Measurements from ENCODE around the gene ARHGAP31.

The ARHGAP31 gene

GRCh38 chr3:119388577-119388976, 94.4 kb downstream of the ARHGAP31 start:
- DNase-seq, result no peak

DNA sequence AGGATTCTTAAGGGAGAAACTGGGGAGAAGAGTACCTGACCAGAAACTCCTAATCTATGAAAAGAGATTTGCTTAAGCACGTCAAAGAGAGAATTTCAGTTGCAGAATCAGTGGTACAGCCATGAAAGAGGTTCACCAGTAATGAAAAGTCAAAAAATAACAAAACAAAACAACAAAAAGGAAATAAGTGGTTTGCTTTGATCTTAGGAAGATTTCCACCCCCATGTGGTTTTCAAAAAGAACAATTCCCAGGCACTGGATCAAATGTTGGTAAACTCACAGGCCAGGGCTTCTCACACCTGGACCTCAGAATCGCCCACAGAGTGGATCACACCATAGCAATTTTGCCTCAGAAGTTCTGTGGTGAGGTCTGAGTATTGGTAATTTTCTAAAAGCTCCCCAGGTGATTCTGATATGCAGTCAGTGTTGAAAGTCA, 101.8 kb downstream of the ARHGAP31 start:
- DNase-seq, result no peak

DNA sequence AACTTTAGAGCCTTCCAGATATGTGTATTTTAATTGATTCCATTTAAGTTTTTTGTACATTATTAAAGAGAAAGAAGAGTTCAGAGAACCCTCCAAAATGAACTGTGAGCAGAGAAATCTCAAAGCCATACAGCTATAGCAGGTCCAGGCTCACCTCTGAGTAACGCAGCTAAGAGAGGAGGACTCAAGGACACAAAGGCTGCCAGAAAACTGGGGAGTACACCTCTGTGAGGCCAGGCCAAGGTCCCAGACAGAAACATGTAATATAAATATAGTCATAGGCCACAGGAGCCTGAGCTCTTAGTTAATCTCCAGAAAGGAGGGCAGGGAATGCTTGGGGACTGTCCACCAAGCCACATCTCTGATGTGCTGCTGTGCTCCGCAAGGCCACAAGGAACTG, 102.7 kb downstream of the ARHGAP31 start:
- DNase-seq, result no peak

GRCh38 chr3:119400466-119400865, 106.3 kb downstream of the ARHGAP31 start:
- DNase-seq, result no peak

- no peak for DNase-seq
Measured at GRCh38 chr3:119401069-119401468, 106.9 kb downstream of the ARHGAP31 start.

GRCh38 chr3:119401503-119402440, 107.6 kb downstream of the ARHGAP31 start:
- no peak for DNase-seq

DNA sequence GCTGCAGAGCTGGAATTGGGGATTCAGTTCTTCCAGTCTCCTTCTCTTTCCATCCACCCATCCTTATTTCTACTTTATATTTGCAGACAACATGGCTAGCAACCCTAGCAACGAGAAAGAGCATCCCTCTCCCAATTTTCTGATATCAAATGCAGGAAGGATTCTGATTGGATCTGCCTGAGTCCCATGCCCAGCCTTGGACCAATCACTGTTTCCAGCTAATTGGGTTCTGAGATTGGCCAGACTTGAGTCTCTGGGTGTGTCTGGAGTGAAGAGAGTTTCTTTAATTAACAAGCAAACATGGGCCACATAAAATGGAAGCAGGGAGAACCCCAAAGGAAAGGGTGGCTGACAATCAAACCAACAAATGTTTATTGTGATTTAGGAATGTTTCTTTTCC, 108.6 kb downstream of the ARHGAP31 start:
- no peak for DNase-seq

DNA sequence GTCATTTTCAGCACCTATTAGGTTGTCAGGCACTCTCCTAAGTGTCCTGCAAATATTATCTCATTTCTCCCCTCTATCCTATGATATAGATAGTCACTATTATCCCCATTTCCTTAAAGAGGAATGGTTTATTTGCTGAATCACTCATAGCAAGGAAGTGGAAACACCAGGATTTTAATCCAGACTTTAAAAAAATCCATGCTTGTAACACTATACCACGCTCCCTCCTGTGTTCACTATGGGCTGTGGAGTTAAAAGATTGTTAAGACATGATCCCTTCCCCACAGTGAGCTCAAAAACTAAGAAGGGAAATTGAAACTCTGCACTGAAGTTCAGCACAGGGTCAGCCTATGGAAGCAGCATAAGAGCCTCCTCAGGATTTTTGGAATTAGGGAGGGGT, 109.0 kb downstream of the ARHGAP31 start:
- no peak for DNase-seq

DNA sequence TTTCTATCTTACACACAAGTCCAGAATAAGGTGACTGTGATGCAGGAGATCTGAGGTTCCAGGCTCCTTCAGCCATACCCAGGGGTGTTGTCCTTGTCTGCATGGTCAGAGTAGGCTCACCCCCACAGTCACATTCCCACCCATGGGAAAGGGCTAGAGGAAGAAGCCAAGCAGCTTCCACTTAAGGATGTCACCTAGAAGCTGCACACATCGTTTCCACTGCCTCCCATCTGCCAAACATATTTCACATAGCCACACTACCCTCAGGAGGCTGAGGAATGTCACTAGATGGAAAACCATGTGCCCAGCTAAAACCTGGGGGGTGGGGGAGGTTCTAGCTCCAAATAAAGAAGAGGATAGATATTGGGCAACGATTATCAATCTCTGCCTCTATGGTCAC, 111.1 kb downstream of the ARHGAP31 start:
- DNase-seq, result peak; percentile 16

DNA sequence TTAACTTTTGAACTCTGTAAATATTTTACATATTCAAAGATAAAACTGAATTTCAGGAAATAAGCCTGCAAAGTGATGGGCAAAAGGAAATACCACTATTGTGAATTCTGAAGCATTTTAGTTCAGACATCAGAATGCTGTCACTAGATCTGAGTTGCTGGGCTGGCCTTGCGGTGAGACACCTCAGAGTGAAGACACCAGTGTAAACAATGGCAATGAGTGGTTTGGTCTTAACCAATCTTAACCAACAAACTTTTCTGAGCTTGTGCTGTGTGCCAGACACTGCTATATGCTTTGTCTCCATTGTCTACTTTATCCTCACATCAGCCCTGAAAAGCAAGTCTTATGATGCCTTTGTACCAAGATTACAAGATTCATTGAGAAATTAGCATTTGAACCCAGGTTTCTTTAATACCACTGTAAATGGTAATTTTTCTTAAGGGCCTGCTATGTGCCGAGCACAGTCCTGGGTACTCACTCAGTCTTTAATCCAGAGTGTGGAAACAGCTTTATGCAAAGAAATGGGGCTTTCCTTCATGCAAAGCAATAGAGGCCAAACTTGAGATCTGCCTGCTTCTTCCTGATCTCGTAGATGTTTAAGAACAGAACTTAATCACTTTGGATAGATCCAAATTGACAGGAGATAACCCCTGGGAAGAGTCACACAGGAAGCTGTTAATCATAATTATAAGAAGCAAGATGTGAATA, 114.2 kb downstream of the ARHGAP31 start:
- DNase-seq, result no peak

DNA sequence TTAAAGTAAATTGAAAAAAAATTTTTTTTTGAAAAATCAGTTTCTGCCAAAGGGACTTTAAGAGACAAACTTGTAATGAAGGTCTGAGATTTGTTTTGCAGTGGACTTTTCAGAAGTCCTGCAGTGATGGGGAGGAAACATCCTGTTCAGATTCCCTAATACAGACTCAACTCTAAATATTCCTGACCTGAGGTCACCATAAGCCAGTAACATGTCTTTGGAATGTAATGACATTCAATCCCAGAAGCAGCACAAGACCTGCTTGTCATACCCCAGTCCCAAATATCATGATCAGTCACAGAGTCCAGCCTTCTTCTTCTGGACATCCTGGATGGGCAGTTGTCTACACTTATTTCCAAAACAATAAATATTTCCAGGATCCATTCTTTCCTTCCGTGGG, 115.7 kb downstream of the ARHGAP31 start:
- no peak for DNase-seq

- no peak for DNase-seq
Measured at GRCh38 chr3:119413603-119414280, 119.6 kb downstream of the ARHGAP31 start.

- DNase-seq, result no peak
Measured at GRCh38 chr3:119416873-119417272, 122.7 kb downstream of the ARHGAP31 start.

DNA sequence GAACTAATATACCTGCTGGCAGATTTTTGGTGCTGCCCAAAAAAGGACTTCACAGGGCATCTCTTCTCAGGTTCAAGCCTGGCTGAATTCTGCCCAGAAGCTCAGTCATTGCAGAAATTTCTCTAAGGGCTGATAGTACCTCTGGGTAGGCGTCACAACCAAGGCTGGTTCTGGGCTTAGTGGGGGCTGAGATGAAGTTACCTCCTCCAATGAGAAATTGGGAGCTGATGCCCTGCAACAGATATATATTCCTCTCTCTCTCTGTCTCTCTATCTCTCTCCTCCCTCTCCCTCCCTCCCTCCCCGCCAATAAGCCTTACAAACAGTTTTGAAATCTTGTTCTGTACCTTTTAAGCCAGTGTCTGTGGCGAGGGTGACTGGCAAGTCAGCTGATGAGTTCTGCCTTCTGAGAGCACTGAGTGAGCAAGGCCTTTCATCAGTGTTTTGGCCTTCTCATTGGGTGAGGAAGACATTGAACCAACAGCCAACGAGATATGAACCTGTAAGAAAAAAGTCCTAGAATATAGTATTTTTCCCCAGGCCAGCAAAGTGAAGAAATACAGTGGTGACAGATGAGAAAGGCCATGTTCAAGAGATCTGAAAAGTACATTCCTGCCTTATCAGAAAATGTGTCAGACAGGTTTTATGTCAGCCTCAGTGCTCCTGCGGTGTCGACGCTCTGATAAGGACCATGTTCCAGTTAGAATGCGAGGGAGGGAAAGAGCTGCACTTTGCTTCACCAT, 123.8 kb downstream of the ARHGAP31 start:
- DNase-seq, result no peak

- DNase-seq, result no peak
Measured at GRCh38 chr3:119418641-119419040, 124.5 kb downstream of the ARHGAP31 start.

- DNase-seq, result no peak
Measured at GRCh38 chr3:119420196-119420595, 126.0 kb downstream of the ARHGAP31 start.

DNA sequence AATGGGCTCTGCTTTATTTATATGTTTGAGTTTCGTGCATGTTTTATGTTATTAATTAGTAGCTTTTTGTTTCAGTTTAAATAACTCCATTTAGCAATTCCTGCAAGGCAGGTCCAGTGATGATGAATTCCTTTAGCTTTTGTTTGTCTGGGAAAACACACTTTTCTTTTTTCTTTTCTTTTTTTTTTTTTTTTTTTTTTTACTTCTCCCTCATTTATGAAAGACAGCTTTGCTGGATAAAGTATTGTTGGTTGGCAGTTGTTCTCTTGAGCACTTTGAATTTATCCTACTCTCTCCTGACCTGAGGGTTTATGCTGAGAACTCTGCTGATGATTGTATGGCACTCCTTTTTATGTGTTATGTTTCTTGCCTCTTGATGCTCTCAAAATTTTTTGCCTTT, 133.5 kb downstream of the ARHGAP31 start:
- no peak for DNase-seq

GRCh38 chr3:119428538-119428937, 134.4 kb downstream of the ARHGAP31 start:
- no peak for DNase-seq

- DNase-seq, result no peak
Measured at GRCh38 chr3:119433613-119434325, 139.6 kb downstream of the ARHGAP31 start.

GRCh38 chr3:119434703-119435102, 140.5 kb downstream of the ARHGAP31 start:
- no peak for DNase-seq

DNA sequence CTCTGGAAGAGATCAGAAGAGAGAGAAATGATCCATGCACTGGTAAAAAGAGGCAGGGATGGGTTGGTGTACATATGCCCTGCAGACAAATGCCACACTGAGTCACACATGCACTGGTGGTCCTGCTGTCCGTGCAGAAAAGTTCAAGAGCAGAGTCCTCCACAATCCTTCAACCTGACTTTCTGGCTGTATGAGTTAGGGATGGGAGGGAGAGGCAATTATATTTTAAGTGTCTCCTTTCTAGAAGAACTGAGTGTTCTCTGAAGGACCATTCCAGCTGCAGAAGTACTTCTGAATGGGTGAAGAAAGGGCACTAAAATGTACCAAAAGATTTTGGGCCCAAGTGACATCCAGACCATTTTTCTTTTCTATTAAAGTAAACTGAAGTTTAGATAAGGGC, 142.8 kb downstream of the ARHGAP31 start:
- DNase-seq, result no peak
